K562 (cell line): ENCODE measurements around the gene TESMIN. TPM values are rescaled to one million over a fixed set of nuclear protein-coding genes. Genes with fewer than 3 reads are reported as not detected.

Source experiments
- ARNT ChIP-seq, 2 experiments: fragments of 450-650 bp; IDR thresholded peaks; 2 replicates each; pipeline ENCODE4 v1.6.1; 2016; ENCODE audit warnings: mild to moderate bottlenecking in 1 of 2
- CREBBP ChIP-seq: IDR thresholded peaks from one replicate; pipeline ENCODE4 v1.6.1; 2012; ENCODE audit warnings: low read depth, mild to moderate bottlenecking, control low read depth, inconsistent platforms, low read length
- HDAC2 ChIP-seq: fragments of 450-650 bp; IDR thresholded peaks from 2 replicates; pipeline ENCODE4 v1.6.1; 2016; ENCODE audit warnings: mild to moderate bottlenecking
- HDAC6 ChIP-seq: IDR thresholded peaks from 2 replicates; pipeline ENCODE4 v1.6.1; 2012; ENCODE audit warnings: low read depth, mild to moderate bottlenecking, control low read depth, inconsistent platforms, low read length, moderate library complexity
- HNRNPLL ChIP-seq: fragments of 200-400 bp; formaldehyde crosslinking; IDR thresholded peaks from 2 replicates; pipeline ENCODE4 v1.6.1; 2017; ENCODE audit warnings: low read length, low read depth, mild to moderate bottlenecking; ENCODE audit not compliant: poor library complexity, severe bottlenecking
- MCM3 ChIP-seq: fragments of 450-650 bp; IDR thresholded peaks from 2 replicates; pipeline ENCODE4 v1.6.1; 2016
- POLR2H ChIP-seq: IDR thresholded peaks from 2 replicates; pipeline ENCODE4 v1.6.1; 2016; ENCODE audit warnings: missing genetic modification characterization, low read depth, mild to moderate bottlenecking, control low read depth, missing compliant biosample characterization, moderate library complexity
- SMAD3 ChIP-seq: fragments of 450-650 bp; formaldehyde crosslinking; conservative IDR thresholded peaks from 2 replicates; pipeline ENCODE4 v1.4.0; 2020; ENCODE audit warnings: mild to moderate bottlenecking
- TEAD4 ChIP-seq, 2 experiments: sonication (generic) in 1 of 2; formaldehyde crosslinking in 1 of 2; IDR thresholded peaks; 2 replicates each; pipeline versions ENCODE4 v1.6.1 to v1.8.0; 2012 to 2022; ENCODE audit warnings: borderline replicate concordance in 1 of 2, inconsistent platforms in 1 of 2, low read length in 1 of 2, mild to moderate bottlenecking in 1 of 2, missing genetic modification reagents in 1 of 2
- WHSC1 ChIP-seq: IDR thresholded peaks from one replicate; pipeline ENCODE4 v1.6.1; 2012; ENCODE audit warnings: low read length, control low read depth, inconsistent platforms
- ZNF324 ChIP-seq: fragments of 250-450 bp; sonication (Bioruptor Pico); IDR thresholded peaks from 2 replicates; pipeline ENCODE4 v1.4.0; 2020; ENCODE audit warnings: mild to moderate bottlenecking
- ZNF766 ChIP-seq: fragments of 200-800 bp; sonication (Bioruptor generic); conservative IDR thresholded peaks from 2 replicates; pipeline ENCODE4 v1.6.1; 2016; ENCODE audit warnings: missing genetic modification characterization, missing compliant biosample characterization
- ZSCAN32 ChIP-seq: fragments of 450-650 bp; formaldehyde crosslinking; IDR thresholded peaks from 2 replicates; pipeline ENCODE4 v1.4.0; 2020; ENCODE audit warnings: mild to moderate bottlenecking, moderate library complexity
- polyA plus RNA-seq, 8 experiments: library from polyadenylated mRNA; depleted of rRNA in 4 of 8; stranded (reverse) in 5 of 8; unstranded in 3 of 8; fragments of >200 nt; fragmentation: Nextera tagmentation in 2 of 8; fragmentation: Illumina TruSeq in 1 of 8; extraction: Ambion mirVana in 2 of 8; extraction: Trizol in 1 of 8; gene quantifications; 2 replicates each; pipeline versions ENCODE4 v1.2.1 to v1.2.3, GENCODE V29; 2011 to 2014; ENCODE audit warnings: inconsistent platforms in 1 of 8, missing spikeins in 1 of 8
- total RNA-seq, 7 experiments: library from RNA; depleted of rRNA in 6 of 7; stranded (reverse); fragments of >200 nt in 6 of 7; fragmentation: Illumina TruSeq in 2 of 7; extraction: Trizol in 2 of 7; gene quantifications; 2 replicates each; pipeline versions ENCODE4 v1.2.1 to v1.2.3, GENCODE V29; 2011 to 2021; ENCODE audit warnings: low replicate concordance in 1 of 7
- TF ChIP-seq, protein P1 (sequence below): sonication (generic); formaldehyde crosslinking; IDR thresholded peaks from 2 replicates; pipeline ENCODE4 v1.9.0; 2022; ENCODE audit warnings: mild to moderate bottlenecking, missing genetic modification reagents
- TF ChIP-seq, protein P2 (sequence below): fragments of 250-450 bp; sonication (Bioruptor Pico); IDR thresholded peaks from 2 replicates; pipeline ENCODE4 v1.4.0; 2020; ENCODE audit warnings: mild to moderate bottlenecking, moderate library complexity
- TF ChIP-seq, protein P3 (sequence below), 2 experiments: fragments of 450-650 bp; formaldehyde crosslinking in 1 of 2; IDR thresholded peaks; 2 replicates each; pipeline versions ENCODE4 v1.4.0 to v1.6.1; 2014 to 2020; ENCODE audit warnings: mild to moderate bottlenecking in 2 of 2, borderline replicate concordance in 1 of 2, low read depth in 1 of 2
- TF ChIP-seq, protein P4 (sequence below): fragments of 250-450 bp; sonication (Bioruptor Pico); IDR thresholded peaks from 2 replicates; pipeline ENCODE4 v1.9.0; 2021; ENCODE audit warnings: mild to moderate bottlenecking

Gene TESMIN
- total and polyA plus RNA-seq, 9 of the 15 experiments (the other 6 are each of a cell fraction or from before 2014, with no cell fraction given) = 8.9 to 50.5 (median 15.0) TPM

DNA sequence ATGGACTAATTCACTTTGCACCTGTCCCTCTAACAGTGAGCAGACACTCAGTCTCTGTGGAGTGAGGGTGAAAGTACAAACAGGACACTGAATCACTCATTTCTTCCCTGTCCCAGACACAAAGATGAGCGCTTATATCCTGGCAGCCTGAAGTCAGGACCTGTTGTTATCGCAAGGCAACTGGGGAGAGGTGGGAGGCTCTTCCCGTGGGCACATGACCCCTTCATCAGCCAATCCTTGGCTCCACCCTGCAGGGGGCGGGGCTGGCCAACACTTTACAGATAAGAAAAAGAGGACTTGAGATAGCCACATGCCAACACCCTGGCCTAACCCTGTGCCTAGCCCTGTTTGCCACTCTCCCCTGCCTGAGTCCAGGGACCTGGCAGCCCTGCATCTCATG, 29.5 kb upstream of the TESMIN start (continued):
- no peak for TF ChIP-seq ZSCAN32
- no peak for TF ChIP-seq WHSC1
- TF ChIP-seq, protein P1, sequence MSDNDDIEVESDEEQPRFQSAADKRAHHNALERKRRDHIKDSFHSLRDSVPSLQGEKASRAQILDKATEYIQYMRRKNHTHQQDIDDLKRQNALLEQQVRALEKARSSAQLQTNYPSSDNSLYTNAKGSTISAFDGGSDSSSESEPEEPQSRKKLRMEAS = no peak
- no peak for TF ChIP-seq HNRNPLL
- TF ChIP-seq, protein P2, sequence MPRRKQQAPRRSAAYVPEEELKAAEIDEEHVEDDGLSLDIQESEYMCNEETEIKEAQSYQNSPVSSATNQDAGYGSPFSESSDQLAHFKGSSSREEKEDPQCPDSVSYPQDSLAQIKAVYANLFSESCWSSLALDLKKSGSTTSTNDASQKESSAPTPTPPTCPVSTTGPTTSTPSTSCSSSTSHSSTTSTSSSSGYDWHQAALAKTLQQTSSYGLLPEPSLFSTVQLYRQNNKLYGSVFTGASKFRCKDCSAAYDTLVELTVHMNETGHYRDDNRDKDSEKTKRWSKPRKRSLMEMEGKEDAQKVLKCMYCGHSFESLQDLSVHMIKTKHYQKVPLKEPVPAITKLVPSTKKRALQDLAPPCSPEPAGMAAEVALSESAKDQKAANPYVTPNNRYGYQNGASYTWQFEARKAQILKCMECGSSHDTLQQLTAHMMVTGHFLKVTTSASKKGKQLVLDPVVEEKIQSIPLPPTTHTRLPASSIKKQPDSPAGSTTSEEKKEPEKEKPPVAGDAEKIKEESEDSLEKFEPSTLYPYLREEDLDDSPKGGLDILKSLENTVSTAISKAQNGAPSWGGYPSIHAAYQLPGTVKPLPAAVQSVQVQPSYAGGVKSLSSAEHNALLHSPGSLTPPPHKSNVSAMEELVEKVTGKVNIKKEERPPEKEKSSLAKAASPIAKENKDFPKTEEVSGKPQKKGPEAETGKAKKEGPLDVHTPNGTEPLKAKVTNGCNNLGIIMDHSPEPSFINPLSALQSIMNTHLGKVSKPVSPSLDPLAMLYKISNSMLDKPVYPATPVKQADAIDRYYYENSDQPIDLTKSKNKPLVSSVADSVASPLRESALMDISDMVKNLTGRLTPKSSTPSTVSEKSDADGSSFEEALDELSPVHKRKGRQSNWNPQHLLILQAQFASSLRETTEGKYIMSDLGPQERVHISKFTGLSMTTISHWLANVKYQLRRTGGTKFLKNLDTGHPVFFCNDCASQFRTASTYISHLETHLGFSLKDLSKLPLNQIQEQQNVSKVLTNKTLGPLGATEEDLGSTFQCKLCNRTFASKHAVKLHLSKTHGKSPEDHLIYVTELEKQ (CRISPR knock-in tag) = no peak
- TF ChIP-seq HDAC2 = no peak
- TF ChIP-seq, protein P3, sequence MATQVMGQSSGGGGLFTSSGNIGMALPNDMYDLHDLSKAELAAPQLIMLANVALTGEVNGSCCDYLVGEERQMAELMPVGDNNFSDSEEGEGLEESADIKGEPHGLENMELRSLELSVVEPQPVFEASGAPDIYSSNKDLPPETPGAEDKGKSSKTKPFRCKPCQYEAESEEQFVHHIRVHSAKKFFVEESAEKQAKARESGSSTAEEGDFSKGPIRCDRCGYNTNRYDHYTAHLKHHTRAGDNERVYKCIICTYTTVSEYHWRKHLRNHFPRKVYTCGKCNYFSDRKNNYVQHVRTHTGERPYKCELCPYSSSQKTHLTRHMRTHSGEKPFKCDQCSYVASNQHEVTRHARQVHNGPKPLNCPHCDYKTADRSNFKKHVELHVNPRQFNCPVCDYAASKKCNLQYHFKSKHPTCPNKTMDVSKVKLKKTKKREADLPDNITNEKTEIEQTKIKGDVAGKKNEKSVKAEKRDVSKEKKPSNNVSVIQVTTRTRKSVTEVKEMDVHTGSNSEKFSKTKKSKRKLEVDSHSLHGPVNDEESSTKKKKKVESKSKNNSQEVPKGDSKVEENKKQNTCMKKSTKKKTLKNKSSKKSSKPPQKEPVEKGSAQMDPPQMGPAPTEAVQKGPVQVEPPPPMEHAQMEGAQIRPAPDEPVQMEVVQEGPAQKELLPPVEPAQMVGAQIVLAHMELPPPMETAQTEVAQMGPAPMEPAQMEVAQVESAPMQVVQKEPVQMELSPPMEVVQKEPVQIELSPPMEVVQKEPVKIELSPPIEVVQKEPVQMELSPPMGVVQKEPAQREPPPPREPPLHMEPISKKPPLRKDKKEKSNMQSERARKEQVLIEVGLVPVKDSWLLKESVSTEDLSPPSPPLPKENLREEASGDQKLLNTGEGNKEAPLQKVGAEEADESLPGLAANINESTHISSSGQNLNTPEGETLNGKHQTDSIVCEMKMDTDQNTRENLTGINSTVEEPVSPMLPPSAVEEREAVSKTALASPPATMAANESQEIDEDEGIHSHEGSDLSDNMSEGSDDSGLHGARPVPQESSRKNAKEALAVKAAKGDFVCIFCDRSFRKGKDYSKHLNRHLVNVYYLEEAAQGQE (IDR thresholded peaks at IDR 0.05; ENCODE audit: borderline replicate concordance) = peak; percentile 66
- TF ChIP-seq, protein P3 (CRISPR knock-in tag; IDR thresholded peaks at IDR 0.05; ENCODE audit: low read depth) = no peak
- no peak for TF ChIP-seq ZNF324 (CRISPR knock-in tag)
- no peak for TF ChIP-seq TEAD4 (IDR thresholded peaks at IDR 0.05; ENCODE audit: low read length)
- no peak for TF ChIP-seq TEAD4 (CRISPR knock-in tag; IDR thresholded peaks at IDR 0.05; ENCODE audit: borderline replicate concordance)
- no peak for TF ChIP-seq ARNT (IDR thresholded peaks at IDR 0.05)
- TF ChIP-seq SMAD3 (CRISPR knock-in tag) = no peak
- TF ChIP-seq CREBBP = no peak
- no peak for TF ChIP-seq ZNF766 (CRISPR knock-in tag)
- no peak for TF ChIP-seq HDAC6
- TF ChIP-seq POLR2H = no peak
- TF ChIP-seq, protein P4, sequence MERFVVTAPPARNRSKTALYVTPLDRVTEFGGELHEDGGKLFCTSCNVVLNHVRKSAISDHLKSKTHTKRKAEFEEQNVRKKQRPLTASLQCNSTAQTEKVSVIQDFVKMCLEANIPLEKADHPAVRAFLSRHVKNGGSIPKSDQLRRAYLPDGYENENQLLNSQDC (CRISPR knock-in tag) = no peak
- no peak for TF ChIP-seq MCM3
